Measurements from ENCODE around the gene TMEM190. TPM values are rescaled to one million over a fixed set of nuclear protein-coding genes. Genes with fewer than 3 reads are reported as not detected.

TMEM190 gene
- total and polyA plus RNA-seq, 7 donors = 0.26 TPM; not detected in 6

DNA sequence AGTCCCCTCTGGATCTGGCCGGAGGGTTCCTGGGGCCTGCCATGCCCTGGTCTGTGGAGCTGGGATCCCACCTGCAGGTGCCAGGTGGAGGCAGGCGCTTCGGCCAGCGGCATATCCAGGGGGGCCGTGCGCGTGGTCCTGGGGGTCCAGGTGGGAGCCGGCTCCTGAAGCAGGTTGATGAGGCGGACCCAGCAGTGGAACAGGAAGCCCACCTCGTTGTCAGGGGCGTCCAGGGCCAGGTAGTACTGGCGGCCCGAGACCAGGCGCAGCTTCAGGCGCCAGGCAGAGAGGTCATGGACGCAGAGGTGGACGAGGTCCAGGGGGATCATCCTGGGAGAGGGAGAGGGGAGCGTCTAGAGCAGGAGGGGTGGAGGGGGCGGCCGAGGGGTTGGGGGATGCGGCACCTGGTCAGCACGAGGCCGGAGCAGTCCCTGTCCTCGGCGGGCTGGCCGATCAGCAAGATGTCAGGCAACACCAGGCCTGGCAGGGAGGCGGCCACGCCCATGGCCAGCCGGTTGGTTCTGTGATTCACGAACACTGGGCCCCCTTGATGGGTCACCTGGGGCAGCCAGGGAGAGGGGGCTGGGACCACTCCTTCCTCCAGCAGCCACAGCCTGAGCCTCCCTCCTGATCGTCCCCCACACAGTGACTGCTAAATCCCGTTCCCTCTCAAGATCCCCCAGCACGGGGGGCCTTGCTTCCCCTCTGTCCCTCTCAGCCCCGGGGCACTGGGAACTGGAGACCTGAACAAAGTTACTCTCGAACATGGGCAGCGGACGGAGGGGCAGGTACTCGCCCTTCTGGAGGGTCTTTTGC, 14.2 kb upstream of the TMEM190 start:
- 66 to 81% methylated on average over 38 of the region's 38 CpGs for WGBS, 2 donors
- intact Hi-C loops (cut with DNase I) = no loop called here

DNA sequence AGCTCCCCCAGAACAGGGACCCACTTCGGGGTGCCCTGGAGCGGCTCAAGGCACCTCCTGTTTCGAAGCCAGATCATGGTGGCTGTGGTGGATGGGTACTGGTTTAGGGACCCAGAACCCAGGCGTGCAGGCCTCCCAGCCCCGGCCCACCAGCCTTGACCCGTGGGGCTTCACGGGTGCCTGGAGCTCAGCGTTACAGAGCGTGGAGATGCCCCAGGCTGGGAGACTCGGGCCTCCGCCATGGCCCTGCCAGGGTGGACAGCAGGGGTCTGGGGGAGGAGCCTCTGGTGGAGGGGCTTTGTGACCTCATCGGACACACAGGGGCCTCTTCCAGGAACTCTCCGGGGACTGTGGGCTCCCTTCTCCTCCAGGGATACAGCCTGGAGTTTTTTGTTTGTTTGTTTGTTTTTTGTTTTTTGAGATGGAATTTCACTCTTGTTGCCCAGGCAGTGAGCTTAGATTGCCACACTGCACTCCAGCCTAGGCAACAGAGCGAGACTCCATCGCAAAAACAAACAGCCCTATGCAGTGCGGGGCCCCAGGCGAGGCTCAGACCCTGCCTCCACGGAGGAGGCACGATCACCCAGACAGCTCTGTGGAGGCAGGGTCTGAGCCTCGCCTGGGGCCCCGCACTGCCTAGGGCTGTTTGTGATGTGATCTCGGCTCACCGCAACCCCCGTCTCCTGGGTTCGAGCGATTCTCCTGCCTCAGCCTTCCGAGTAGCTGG, 13.5 kb upstream of the TMEM190 start, which contains the start of gene GARIN5B:
GARIN5B (minus strand) TSS at position 271 of the 727 bp plus-strand sequence; CDS start at position 77, 194 bp downstream.
- TF ChIP-seq POLR2A (IDR thresholded peaks at IDR 0.05) (no peak), EP300 (IDR thresholded peaks at IDR 0.05) (no peak), POLR2AphosphoS5 (IDR thresholded peaks at IDR 0.05) (no peak)
- TF ChIP-seq, protein P1, sequence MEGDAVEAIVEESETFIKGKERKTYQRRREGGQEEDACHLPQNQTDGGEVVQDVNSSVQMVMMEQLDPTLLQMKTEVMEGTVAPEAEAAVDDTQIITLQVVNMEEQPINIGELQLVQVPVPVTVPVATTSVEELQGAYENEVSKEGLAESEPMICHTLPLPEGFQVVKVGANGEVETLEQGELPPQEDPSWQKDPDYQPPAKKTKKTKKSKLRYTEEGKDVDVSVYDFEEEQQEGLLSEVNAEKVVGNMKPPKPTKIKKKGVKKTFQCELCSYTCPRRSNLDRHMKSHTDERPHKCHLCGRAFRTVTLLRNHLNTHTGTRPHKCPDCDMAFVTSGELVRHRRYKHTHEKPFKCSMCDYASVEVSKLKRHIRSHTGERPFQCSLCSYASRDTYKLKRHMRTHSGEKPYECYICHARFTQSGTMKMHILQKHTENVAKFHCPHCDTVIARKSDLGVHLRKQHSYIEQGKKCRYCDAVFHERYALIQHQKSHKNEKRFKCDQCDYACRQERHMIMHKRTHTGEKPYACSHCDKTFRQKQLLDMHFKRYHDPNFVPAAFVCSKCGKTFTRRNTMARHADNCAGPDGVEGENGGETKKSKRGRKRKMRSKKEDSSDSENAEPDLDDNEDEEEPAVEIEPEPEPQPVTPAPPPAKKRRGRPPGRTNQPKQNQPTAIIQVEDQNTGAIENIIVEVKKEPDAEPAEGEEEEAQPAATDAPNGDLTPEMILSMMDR (IDR thresholded peaks at IDR 0.05) = no peak
- Histone ChIP-seq H3K36me3 (no peaks in the 10 kb centered on the region), H3K9me3 (no peaks in the 10 kb centered on the region), H3K27ac (no peak within 1 kb of the TSS), H3K4me3 (no peak within 1 kb of the TSS), H3K27me3 (peaks cover 4 to 16% (median 6%) of the 10 kb centered on the region in 3 donors), H3K4me1 (no peaks in the 10 kb centered on the region)
- intact Hi-C loops (cut with DNase I) = no loop called here
- DNase-seq = no peak
- 77 to 82% methylated on average over 27 of the region's 27 CpGs for WGBS, 2 donors

More for the DNA sequence above, 14.2 kb upstream of the TMEM190 start:
- Histone ChIP-seq H3K4me1 (no peaks in the 10 kb centered on the region), H3K27ac (no peak overlapping the region), H3K9me3 (no peaks in the 10 kb centered on the region), H3K27me3 (peaks cover 0 to 9% (median 2%) of the 10 kb centered on the region in 3 donors), H3K36me3 (no peaks in the 10 kb centered on the region), H3K4me3 (no peak overlapping the region)
- DNase-seq = no peak
- no peak for TF ChIP-seq POLR2AphosphoS5 (IDR thresholded peaks at IDR 0.05)

DNA sequence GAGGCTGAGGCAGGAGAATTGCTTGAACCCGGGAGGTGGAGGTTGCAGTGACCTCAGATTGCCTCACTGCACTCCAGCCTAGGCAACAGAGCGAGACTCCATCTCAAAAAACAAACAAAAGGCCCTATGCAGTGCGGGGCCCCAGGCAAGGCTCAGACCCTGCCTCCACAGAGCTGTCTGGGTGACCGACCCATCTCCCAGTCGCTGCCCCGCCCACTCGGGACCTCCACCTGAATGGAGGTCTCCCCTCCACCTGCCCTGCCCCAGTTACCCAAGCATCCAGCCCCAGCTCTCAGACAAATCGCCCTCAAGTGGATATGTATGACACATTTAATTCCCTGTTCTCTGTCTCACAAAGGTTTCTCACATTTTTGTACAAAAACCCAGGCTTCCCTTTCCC, 11.4 kb upstream of the TMEM190 start:
- H3K4me3 ChIP-seq = no peak overlapping the region
- H3K27ac ChIP-seq = no peak overlapping the region
- TF ChIP-seq, protein P1 (IDR thresholded peaks at IDR 0.05) = no peak
- TF ChIP-seq EP300 (IDR thresholded peaks at IDR 0.05) = no peak
- no peak for TF ChIP-seq POLR2A (IDR thresholded peaks at IDR 0.05)
- no peak for TF ChIP-seq POLR2AphosphoS5 (IDR thresholded peaks at IDR 0.05)
- H3K4me1 ChIP-seq = peaks cover 0 to 17% (median 14%) of the 10 kb centered on the region in 4 donors
- WGBS, 2 donors = 80 to 88% methylated on average over 8 of the region's 8 CpGs
- no peaks in the 10 kb centered on the region for H3K36me3 ChIP-seq
- no peak for DNase-seq
- H3K27me3 ChIP-seq = peaks cover 24 to 37% (median 25%) of the 10 kb centered on the region in 3 donors
- intact Hi-C loops (cut with DNase I) = no loop called here
- H3K9me3 ChIP-seq = no peaks in the 10 kb centered on the region

DNA sequence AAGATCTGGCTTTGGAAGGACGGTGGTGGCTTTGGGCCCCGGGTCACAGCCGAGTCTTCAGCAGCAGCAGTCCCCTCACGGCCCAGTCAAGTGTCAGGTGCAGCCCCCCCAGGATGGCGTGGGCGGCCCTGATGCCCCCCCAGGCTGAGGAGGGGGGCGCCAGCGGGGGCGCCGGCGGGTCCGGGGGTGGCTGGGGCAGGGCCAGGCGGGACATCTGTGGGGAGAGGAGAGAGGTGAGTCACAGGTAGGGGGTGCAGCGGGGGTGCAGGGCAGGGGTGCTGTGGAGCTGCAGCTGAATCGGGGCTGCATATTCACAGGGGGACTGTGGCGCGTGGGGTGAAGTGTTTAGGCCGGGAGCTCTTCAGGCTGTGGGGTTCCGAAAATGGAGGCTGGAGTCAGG, 10.7 kb upstream of the TMEM190 start:
- H3K4me1 ChIP-seq = peaks cover 0 to 20% (median 17%) of the 10 kb centered on the region in 4 donors
- no peak overlapping the region for H3K4me3 ChIP-seq
- no peaks in the 10 kb centered on the region for H3K9me3 ChIP-seq
- intact Hi-C loops (cut with DNase I) = no loop called here
- H3K27ac ChIP-seq = no peak overlapping the region
- H3K36me3 ChIP-seq = no peaks in the 10 kb centered on the region
- peaks cover 28 to 45% (median 32%) of the 10 kb centered on the region in 3 donors for H3K27me3 ChIP-seq
- WGBS, 2 donors = 74 to 76% methylated on average over 19 of the region's 19 CpGs
- TF ChIP-seq POLR2A (IDR thresholded peaks at IDR 0.05) (no peak), EP300 (IDR thresholded peaks at IDR 0.05) (no peak), POLR2AphosphoS5 (IDR thresholded peaks at IDR 0.05) (no peak)
- TF ChIP-seq, protein P1 (IDR thresholded peaks at IDR 0.05) = no peak
- DNase-seq = no peak

DNA sequence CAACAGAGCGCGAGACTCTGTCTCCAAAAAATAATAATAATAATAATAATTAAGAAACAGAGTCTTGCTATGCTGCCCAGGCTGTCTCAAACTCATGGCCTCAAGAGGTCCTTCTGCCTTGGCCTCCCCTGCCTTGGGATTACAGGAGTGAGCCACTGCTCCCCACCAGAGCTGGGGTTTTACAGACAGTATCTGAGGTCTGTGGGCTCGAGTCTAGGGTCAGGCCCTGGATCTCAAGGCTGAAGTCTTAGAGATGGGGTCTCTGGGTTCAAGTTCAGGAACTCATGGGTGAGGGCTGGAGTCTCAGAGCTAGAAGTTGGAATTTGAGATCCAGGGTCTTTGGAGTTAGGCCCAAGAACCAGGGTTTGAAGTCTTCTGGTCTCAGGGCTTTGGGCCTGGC, 9.8 kb upstream of the TMEM190 start:
- H3K4me1 ChIP-seq = peaks cover 0 to 20% (median 17%) of the 10 kb centered on the region in 4 donors
- H3K27me3 ChIP-seq = peaks cover 33 to 53% (median 40%) of the 10 kb centered on the region in 3 donors
- no peak overlapping the region for H3K4me3 ChIP-seq
- no peak overlapping the region for H3K27ac ChIP-seq
- no peak for TF ChIP-seq POLR2AphosphoS5 (IDR thresholded peaks at IDR 0.05)
- no peak for TF ChIP-seq POLR2A (IDR thresholded peaks at IDR 0.05)
- TF ChIP-seq, protein P1 (IDR thresholded peaks at IDR 0.05) = no peak
- TF ChIP-seq EP300 (IDR thresholded peaks at IDR 0.05) = no peak
- H3K36me3 ChIP-seq = no peaks in the 10 kb centered on the region
- no peak for DNase-seq
- intact Hi-C loops (cut with DNase I) = no loop called here
- H3K9me3 ChIP-seq = no peaks in the 10 kb centered on the region
- 78 to 79% methylated on average over 3 of the region's 3 CpGs for WGBS, 2 donors

Measured in sigmoid colon (tissue), 7 donors.